ENCODE data around the gene IQSEC3.
"Not testable (repeated sequence)": the region's sequence is repeated elsewhere in the genome, so short reads cannot be mapped to it uniquely, and the experiment has no call there.

Gene IQSEC3

GRCh38 chr12:177336-177979 lies 110.9 kb downstream of the IQSEC3 start:
- no peak for DNase-seq (ENCODE audit: low read depth in 2 of 2, low spot score in 1 of 2)

- no peak for DNase-seq (ENCODE audit: low read depth in 2 of 2, low spot score in 1 of 2)
These were observed 111.6 kb downstream of the IQSEC3 start for GRCh38 chr12:177980-178828.

GRCh38 chr12:178829-179109 lies 112.2 kb downstream of the IQSEC3 start:
- no peak for DNase-seq (ENCODE audit: low read depth in 2 of 2, low spot score in 1 of 2)

GRCh38 chr12:179131-179884 lies 112.7 kb downstream of the IQSEC3 start:
- DNase-seq (ENCODE audit: low read depth in 2 of 2, low spot score in 1 of 2): no peak

- no peak for DNase-seq (ENCODE audit: low read depth in 2 of 2, low spot score in 1 of 2)
These were observed 113.3 kb downstream of the IQSEC3 start for GRCh38 chr12:179885-180284.

GRCh38 chr12:180445-180844 lies 113.9 kb downstream of the IQSEC3 start:
- DNase-seq (ENCODE audit: low read depth in 2 of 2, low spot score in 1 of 2): no peak

- no peak for DNase-seq (ENCODE audit: low read depth in 2 of 2, low spot score in 1 of 2)
These were observed 115.4 kb downstream of the IQSEC3 start for GRCh38 chr12:181921-182320.

GRCh38 chr12:182381-182892 lies 115.9 kb downstream of the IQSEC3 start:
- no peak for DNase-seq (ENCODE audit: low read depth in 2 of 2, low spot score in 1 of 2)

- DNase-seq (ENCODE audit: low read depth in 2 of 2, low spot score in 1 of 2): no peak
These were observed 118.4 kb downstream of the IQSEC3 start for GRCh38 chr12:184811-185575.

- DNase-seq (ENCODE audit: low read depth in 2 of 2, low spot score in 1 of 2): no peak
These were observed 119.0 kb downstream of the IQSEC3 start for GRCh38 chr12:185576-185955.

GRCh38 chr12:186006-186625 lies 119.5 kb downstream of the IQSEC3 start:
- no peak for DNase-seq (ENCODE audit: low read depth in 2 of 2, low spot score in 1 of 2)

GRCh38 chr12:187986-188909 lies 121.7 kb downstream of the IQSEC3 start:
- DNase-seq (ENCODE audit: low read depth in 2 of 2, low spot score in 1 of 2): not testable (repeated sequence)

GRCh38 chr12:188910-189621 lies 122.5 kb downstream of the IQSEC3 start:
- DNase-seq (ENCODE audit: low read depth in 2 of 2, low spot score in 1 of 2): no peak

GRCh38 chr12:189622-189962 lies 123.0 kb downstream of the IQSEC3 start:
- no peak for DNase-seq (ENCODE audit: low read depth in 2 of 2, low spot score in 1 of 2)

- DNase-seq (ENCODE audit: low read depth in 2 of 2, low spot score in 1 of 2): no peak
These were observed 124.3 kb downstream of the IQSEC3 start for GRCh38 chr12:190881-191280.

GRCh38 chr12:191541-191940 lies 125.0 kb downstream of the IQSEC3 start:
- DNase-seq (ENCODE audit: low read depth in 2 of 2, low spot score in 1 of 2): no peak

- DNase-seq (ENCODE audit: low read depth in 2 of 2, low spot score in 1 of 2): no peak
These were observed 126.7 kb downstream of the IQSEC3 start for GRCh38 chr12:193261-193660.

- no peak for DNase-seq (ENCODE audit: low read depth in 2 of 2, low spot score in 1 of 2)
These were observed 127.7 kb downstream of the IQSEC3 start for GRCh38 chr12:194276-194675.

GRCh38 chr12:195156-195555 lies 128.6 kb downstream of the IQSEC3 start:
- DNase-seq (ENCODE audit: low read depth in 2 of 2, low spot score in 1 of 2): no peak
